Suprapubic skin (tissue), 3 donors: ENCODE data around the gene ARPC5L.

Source experiments
- EP300 ChIP-seq: sonication (generic); formaldehyde crosslinking; IDR thresholded peaks from one replicate; pipeline ENCODE4 v1.6.1; 2017; ENCODE audit warnings: antibody characterized with exemption
- POLR2A ChIP-seq, 2 donors: fragments of 450-650 bp; IDR thresholded peaks; one replicate each; pipeline ENCODE4 v1.6.1; 2017; ENCODE audit warnings: antibody characterized with exemption in 2 of 2, mild to moderate bottlenecking in 2 of 2, moderate library complexity in 2 of 2
- TF ChIP-seq, protein P1 (sequence below), 2 donors: fragments of 200-600 bp in 1 of 2; fragments of 450-650 bp in 1 of 2; sonication (generic) in 1 of 2; IDR thresholded peaks; one replicate each; pipeline ENCODE4 v1.5.1; 2016 to 2019; ENCODE audit warnings: antibody characterized with exemption in 2 of 2, mild to moderate bottlenecking in 1 of 2, moderate library complexity in 1 of 2

DNA sequence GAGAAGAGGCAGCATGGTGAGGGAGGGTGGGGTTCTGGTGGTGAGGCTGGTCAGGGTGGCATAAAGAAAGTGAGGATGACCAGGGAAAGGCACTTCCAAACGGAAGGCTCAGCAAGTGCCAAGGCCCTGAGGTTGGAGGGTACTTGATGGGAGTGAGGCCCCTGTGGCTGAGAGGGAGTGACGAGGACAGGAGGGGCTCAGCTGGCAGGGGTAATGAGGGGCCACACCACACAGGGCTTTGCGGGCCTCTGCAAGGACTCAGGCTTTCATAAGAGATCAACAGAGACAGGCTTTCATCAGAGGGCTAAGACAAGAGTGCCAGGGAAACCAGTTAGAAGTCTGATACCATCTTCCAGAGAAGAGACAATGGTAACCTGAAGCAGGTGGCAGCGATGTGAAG, 23.6 kb downstream of the ARPC5L start:
- TF ChIP-seq, protein P1, sequence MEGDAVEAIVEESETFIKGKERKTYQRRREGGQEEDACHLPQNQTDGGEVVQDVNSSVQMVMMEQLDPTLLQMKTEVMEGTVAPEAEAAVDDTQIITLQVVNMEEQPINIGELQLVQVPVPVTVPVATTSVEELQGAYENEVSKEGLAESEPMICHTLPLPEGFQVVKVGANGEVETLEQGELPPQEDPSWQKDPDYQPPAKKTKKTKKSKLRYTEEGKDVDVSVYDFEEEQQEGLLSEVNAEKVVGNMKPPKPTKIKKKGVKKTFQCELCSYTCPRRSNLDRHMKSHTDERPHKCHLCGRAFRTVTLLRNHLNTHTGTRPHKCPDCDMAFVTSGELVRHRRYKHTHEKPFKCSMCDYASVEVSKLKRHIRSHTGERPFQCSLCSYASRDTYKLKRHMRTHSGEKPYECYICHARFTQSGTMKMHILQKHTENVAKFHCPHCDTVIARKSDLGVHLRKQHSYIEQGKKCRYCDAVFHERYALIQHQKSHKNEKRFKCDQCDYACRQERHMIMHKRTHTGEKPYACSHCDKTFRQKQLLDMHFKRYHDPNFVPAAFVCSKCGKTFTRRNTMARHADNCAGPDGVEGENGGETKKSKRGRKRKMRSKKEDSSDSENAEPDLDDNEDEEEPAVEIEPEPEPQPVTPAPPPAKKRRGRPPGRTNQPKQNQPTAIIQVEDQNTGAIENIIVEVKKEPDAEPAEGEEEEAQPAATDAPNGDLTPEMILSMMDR (IDR thresholded peaks at IDR 0.05): no peak
- TF ChIP-seq POLR2A (IDR thresholded peaks at IDR 0.05) (no peak), EP300 (no peak)
